Panc1 (cell line): ENCODE measurements around the gene AFF3. TPM values are rescaled to one million over a fixed set of nuclear protein-coding genes. Genes with fewer than 3 reads are reported as not detected.

Experiments
- ATAC-seq: fragments of 200-7000 bp; cut with Tn5 transposase; 2 replicates; pipeline ENCODE4 v1.9.1; 2020; ENCODE audit warnings: mild to moderate bottlenecking, moderate library complexity
- BruUV-seq: library from RNA; stranded (reverse); fragments of 400-500 nt; replicated peaks from 2 replicates; lab custom pipeline; 2021; lab: Mats Ljungman, UMichigan
- CTCF ChIA-PET: fragments of 300-600 bp; sonication (Branson Sonifier 250); formaldehyde crosslinking; loops from one replicate; lab custom pipeline; 2022; ENCODE audit warnings: antibody characterized with exemption; lab: Charles Lee
- POLR2A ChIA-PET: fragments of 300-600 bp; sonication (Branson Sonifier 250); formaldehyde crosslinking; loops from one replicate; lab custom pipeline; 2022; ENCODE audit warnings: antibody characterized with exemption; lab: Charles Lee
- DNase-seq: peaks from one replicate; pipeline ENCODE4 v3.0.0-alpha.2; 2010; ENCODE audit warnings: low read depth, low spot score
- H3K27ac ChIP-seq: 2 replicates; pipeline ENCODE4 v1.5.1; 2011; ENCODE audit warnings: mild to moderate bottlenecking, low read length, inconsistent platforms
- H3K27me3 ChIP-seq: fragments of 200-500 bp; sonication (Bioruptor generic); 2 replicates; pipeline ENCODE4 v1.6.0; 2014; ENCODE audit warnings: low read length, inconsistent platforms; ENCODE audit not compliant: control insufficient read depth, insufficient read depth
- H3K36me3 ChIP-seq: fragments of 200-500 bp; sonication (Bioruptor generic); 2 replicates; pipeline ENCODE4 v1.5.1; 2014; ENCODE audit warnings: inconsistent platforms, mild to moderate bottlenecking, low read length, moderate library complexity; ENCODE audit not compliant: control insufficient read depth, insufficient read depth
- H3K4me1 ChIP-seq: 2 replicates; pipeline ENCODE4 v1.5.1; 2011; ENCODE audit warnings: inconsistent platforms, mild to moderate bottlenecking, low read length, moderate library complexity; ENCODE audit not compliant: control insufficient read depth, insufficient read depth
- H3K4me3 ChIP-seq, 2 experiments: 2 replicates each; pipeline ENCODE4 v1.5.1; 2011 to 2012; ENCODE audit warnings: low read depth in 2 of 2, low read length in 2 of 2, mild to moderate bottlenecking in 2 of 2, inconsistent platforms in 1 of 2, moderate library complexity in 1 of 2
- H3K9me3 ChIP-seq: fragments of 200-500 bp; sonication (Bioruptor generic); 2 replicates; pipeline ENCODE4 v1.5.1; 2014; ENCODE audit warnings: low read depth, mild to moderate bottlenecking, inconsistent platforms, low read length, moderate library complexity; ENCODE audit not compliant: control insufficient read depth, insufficient read depth
- CTCF ChIP-seq: fragments of 450-650 bp; IDR thresholded peaks from 2 replicates; pipeline ENCODE4 v1.5.1; 2017; ENCODE audit warnings: mild to moderate bottlenecking
- POLR2AphosphoS5 ChIP-seq: IDR thresholded peaks from 2 replicates; pipeline ENCODE4 v1.6.1; 2012; ENCODE audit warnings: mild to moderate bottlenecking, low read depth, low read length, moderate library complexity
- SIN3A ChIP-seq: IDR thresholded peaks from 2 replicates; pipeline ENCODE4 v1.6.1; 2012; ENCODE audit warnings: low read depth, mild to moderate bottlenecking, low read length, moderate library complexity, borderline replicate concordance; ENCODE audit not compliant: insufficient read depth
- TCF7L2 ChIP-seq: IDR thresholded peaks from 2 replicates; pipeline ENCODE4 v1.6.1; 2011; ENCODE audit warnings: mild to moderate bottlenecking, low read depth, low read length, inconsistent platforms
- in situ Hi-C: cut with HindIII; loops from 2 replicates; pipeline ENCODE4 v1.10.0; 2016; ENCODE audit warnings: low sequenced_read_pairs, low pct_unique_long_range_greater_than_20kb
- intact Hi-C: fragments of 100-400 bp; cut with micrococcal nuclease; formaldehyde crosslinking; loops from one replicate; pipeline ENCODE4 v1.10.0; 2022; ENCODE audit not compliant: unreplicated experiment
- total RNA-seq: library from RNA; stranded (reverse); gene quantifications from one replicate; pipeline ENCODE4 v1.2.1, GENCODE V29; 2021; ENCODE audit not compliant: unreplicated experiment
- TF ChIP-seq, protein P1 (sequence below), 2 experiments: IDR thresholded peaks; 2 replicates each; pipeline ENCODE4 v1.6.1; 2011 to 2012; ENCODE audit warnings: low read depth in 2 of 2, control low read depth in 1 of 2, low read length in 1 of 2, mild to moderate bottlenecking in 1 of 2, moderate library complexity in 1 of 2; ENCODE audit not compliant: insufficient read depth in 1 of 2

The AFF3 gene
- total RNA-seq, 1 experiment from 2014 or later, result 2.2 TPM

GRCh38 chr2:100143286-100143685, 896 bp upstream of the AFF3 start:
- no peak overlapping the region for H3K27ac ChIP-seq
- H3K36me3 ChIP-seq, result no peaks in the 10 kb centered on the region
- H3K4me3 ChIP-seq, result no peak overlapping the region
- in situ Hi-C loops, result no loop called here
- ATAC-seq (no peak), DNase-seq (no peak)
- no peaks in the 10 kb centered on the region for H3K4me1 ChIP-seq
- H3K9me3 ChIP-seq, result no peaks in the 10 kb centered on the region
- 0 out of 2 replicates have a peak, but pooled peaks cover 2% of the 10 kb centered on the region for H3K27me3 ChIP-seq
- no TSS peak for BruUV-seq
- ChIA-PET CTCF (no interaction called here), POLR2A (no interaction called here)
- intact Hi-C loops, result no loop called here
- TF ChIP-seq SIN3A (no peak), CTCF (no peak), POLR2AphosphoS5 (no peak), TCF7L2 (no peak)
- TF ChIP-seq, protein P1, sequence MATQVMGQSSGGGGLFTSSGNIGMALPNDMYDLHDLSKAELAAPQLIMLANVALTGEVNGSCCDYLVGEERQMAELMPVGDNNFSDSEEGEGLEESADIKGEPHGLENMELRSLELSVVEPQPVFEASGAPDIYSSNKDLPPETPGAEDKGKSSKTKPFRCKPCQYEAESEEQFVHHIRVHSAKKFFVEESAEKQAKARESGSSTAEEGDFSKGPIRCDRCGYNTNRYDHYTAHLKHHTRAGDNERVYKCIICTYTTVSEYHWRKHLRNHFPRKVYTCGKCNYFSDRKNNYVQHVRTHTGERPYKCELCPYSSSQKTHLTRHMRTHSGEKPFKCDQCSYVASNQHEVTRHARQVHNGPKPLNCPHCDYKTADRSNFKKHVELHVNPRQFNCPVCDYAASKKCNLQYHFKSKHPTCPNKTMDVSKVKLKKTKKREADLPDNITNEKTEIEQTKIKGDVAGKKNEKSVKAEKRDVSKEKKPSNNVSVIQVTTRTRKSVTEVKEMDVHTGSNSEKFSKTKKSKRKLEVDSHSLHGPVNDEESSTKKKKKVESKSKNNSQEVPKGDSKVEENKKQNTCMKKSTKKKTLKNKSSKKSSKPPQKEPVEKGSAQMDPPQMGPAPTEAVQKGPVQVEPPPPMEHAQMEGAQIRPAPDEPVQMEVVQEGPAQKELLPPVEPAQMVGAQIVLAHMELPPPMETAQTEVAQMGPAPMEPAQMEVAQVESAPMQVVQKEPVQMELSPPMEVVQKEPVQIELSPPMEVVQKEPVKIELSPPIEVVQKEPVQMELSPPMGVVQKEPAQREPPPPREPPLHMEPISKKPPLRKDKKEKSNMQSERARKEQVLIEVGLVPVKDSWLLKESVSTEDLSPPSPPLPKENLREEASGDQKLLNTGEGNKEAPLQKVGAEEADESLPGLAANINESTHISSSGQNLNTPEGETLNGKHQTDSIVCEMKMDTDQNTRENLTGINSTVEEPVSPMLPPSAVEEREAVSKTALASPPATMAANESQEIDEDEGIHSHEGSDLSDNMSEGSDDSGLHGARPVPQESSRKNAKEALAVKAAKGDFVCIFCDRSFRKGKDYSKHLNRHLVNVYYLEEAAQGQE (IDR thresholded peaks at IDR 0.05; ENCODE audit: insufficient read depth in 1 of 2, low read depth in 2 of 2, low read length in 1 of 2), result no peak

DNA sequence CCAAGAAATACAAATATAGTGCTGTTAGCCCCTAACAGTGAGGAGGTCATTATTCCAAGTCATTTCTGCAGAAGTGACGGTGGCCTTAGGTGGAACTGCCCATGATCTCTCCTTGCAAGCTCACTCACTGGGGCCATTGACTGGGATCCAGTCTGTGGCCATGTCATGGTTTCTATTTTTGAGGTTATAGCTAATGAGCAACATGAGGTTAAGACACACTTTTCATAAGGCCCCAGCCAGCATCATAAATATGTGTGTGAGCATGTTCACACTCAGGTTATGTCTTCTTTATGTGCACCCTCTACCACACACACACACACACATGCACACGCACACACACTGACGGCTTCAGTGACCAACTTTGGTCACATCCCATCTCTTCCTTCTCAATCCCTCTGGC, 484 bp downstream of the AFF3 start:
- H3K4me3 ChIP-seq, result no peak overlapping the region
- intact Hi-C loops (no loop called here), in situ Hi-C loops (no loop called here)
- BruUV-seq, result no TSS peak
- no peak for TF ChIP-seq TCF7L2
- no peaks in the 10 kb centered on the region for H3K9me3 ChIP-seq
- H3K36me3 ChIP-seq, result no peaks in the 10 kb centered on the region
- H3K27ac ChIP-seq, result no peak overlapping the region
- ATAC-seq (no peak), DNase-seq (no peak)
- H3K4me1 ChIP-seq, result no peaks in the 10 kb centered on the region
- 0 out of 2 replicates have a peak, but pooled peaks cover 2% of the 10 kb centered on the region for H3K27me3 ChIP-seq
- CTCF ChIA-PET, result no interaction called here
- POLR2A ChIA-PET, result no interaction called here

DNA sequence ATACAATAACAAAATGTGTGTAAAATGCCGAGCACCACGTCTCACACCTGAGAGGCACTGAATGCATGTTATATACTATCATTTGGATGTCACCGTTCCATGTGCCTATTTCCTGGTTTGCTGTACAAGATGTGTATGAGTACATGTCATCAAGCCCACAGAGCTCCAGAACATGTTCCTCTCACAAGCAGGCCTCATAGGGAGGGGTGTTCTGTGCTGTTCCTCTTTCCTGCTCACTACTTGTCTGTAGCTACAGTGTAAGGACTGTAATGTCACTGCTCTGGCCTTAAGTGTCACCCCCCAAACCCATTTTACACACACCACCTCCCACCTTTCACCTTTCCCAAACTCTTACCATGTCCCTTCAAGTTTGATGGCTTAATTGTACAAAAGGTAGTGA, 1.8 kb downstream of the AFF3 start:
- ChIA-PET CTCF (interaction anchor here (0.7 kb wide), 1 partner anchor 26 kb away, joined by 3 read pairs; no protein-coding TSS in a partner anchor), POLR2A (no interaction called here)
- Histone ChIP-seq H3K36me3 (no peaks in the 10 kb centered on the region), H3K27ac (no peak overlapping the region), H3K9me3 (no peaks in the 10 kb centered on the region), H3K4me1 (no peaks in the 10 kb centered on the region), H3K4me3 (no peak overlapping the region), H3K27me3 (peaks cover 5% of the 10 kb centered on the region; the same call in 1 of the 2 replicates)
- ATAC-seq (no peak), DNase-seq (no peak)
- in situ Hi-C loops (no loop called here), intact Hi-C loops (no loop called here)
- no TSS peak for BruUV-seq
- TF ChIP-seq, protein P1 (IDR thresholded peaks at IDR 0.05; ENCODE audit: insufficient read depth in 1 of 2, low read depth in 2 of 2, low read length in 1 of 2), result no peak
- TF ChIP-seq SIN3A, result no peak
- no peak for TF ChIP-seq CTCF
- no peak for TF ChIP-seq TCF7L2
- TF ChIP-seq POLR2AphosphoS5, result no peak
